ENCODE data around the gene SCAI.

The SCAI gene

GRCh38 chr9:125189361-125190289 is 46.3 kb upstream of the SCAI start, which contains the start of gene PPP6C (continued):
- no peak for TF ChIP-seq ZNF600 (tag by site-specific recombination; IDR thresholded peaks at IDR 0.05)
- no peak for TF ChIP-seq ZNF621 (tag by site-specific recombination; IDR thresholded peaks at IDR 0.05)
- peak; percentile 65 for TF ChIP-seq ZNF24 (tag by site-specific recombination; IDR thresholded peaks at IDR 0.05)
- TF ChIP-seq, protein P1, sequence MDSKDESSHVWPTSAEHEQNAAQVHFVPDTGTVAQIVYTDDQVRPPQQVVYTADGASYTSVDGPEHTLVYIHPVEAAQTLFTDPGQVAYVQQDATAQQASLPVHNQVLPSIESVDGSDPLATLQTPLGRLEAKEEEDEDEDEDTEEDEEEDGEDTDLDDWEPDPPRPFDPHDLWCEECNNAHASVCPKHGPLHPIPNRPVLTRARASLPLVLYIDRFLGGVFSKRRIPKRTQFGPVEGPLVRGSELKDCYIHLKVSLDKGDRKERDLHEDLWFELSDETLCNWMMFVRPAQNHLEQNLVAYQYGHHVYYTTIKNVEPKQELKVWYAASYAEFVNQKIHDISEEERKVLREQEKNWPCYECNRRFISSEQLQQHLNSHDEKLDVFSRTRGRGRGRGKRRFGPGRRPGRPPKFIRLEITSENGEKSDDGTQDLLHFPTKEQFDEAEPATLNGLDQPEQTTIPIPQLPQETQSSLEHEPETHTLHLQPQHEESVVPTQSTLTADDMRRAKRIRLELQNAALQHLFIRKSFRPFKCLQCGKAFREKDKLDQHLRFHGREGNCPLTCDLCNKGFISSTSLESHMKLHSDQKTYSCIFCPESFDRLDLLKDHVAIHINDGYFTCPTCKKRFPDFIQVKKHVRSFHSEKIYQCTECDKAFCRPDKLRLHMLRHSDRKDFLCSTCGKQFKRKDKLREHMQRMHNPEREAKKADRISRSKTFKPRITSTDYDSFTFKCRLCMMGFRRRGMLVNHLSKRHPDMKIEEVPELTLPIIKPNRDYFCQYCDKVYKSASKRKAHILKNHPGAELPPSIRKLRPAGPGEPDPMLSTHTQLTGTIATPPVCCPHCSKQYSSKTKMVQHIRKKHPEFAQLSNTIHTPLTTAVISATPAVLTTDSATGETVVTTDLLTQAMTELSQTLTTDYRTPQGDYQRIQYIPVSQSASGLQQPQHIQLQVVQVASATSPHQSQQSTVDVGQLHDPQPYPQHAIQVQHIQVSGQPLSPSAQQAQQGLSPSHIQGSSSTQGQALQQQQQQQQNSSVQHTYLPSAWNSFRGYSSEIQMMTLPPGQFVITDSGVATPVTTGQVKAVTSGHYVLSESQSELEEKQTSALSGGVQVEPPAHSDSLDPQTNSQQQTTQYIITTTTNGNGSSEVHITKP (tag by site-specific recombination; IDR thresholded peaks at IDR 0.05): peak; percentile 89
- TF ChIP-seq, protein P2, sequence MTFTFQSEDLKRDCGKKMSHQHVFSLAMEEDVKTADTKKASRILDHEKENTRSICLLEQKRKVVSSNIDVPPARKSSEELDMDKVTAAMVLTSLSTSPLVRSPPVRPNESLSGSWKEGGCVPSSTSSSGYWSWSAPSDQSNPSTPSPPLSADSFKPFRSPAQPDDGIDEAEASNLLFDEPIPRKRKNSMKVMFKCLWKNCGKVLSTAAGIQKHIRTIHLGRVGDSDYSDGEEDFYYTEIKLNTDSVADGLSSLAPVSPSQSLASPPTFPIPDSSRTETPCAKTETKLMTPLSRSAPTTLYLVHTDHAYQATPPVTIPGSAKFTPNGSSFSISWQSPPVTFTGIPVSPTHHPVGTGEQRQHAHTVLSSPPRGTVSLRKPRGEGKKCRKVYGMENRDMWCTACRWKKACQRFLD (tag by site-specific recombination; IDR thresholded peaks at IDR 0.05): 0 out of 2 replicates have a peak, but pooled peaks have one; percentile 20
- no peak for TF ChIP-seq ZBTB48 (tag by site-specific recombination; IDR thresholded peaks at IDR 0.05)
- 0 out of 2 replicates have a peak, but pooled peaks have one; percentile 55 for TF ChIP-seq ZNF2 (tag by site-specific recombination; IDR thresholded peaks at IDR 0.05)
- 0 out of 2 replicates have a peak, but pooled peaks have one; percentile 30 for TF ChIP-seq ZNF610 (tag by site-specific recombination; IDR thresholded peaks at IDR 0.05; ENCODE audit: borderline replicate concordance)
- no peak for TF ChIP-seq ZNF514 (tag by site-specific recombination; IDR thresholded peaks at IDR 0.05)
- TF ChIP-seq SP2 (tag by site-specific recombination; IDR thresholded peaks at IDR 0.05): peak; percentile 63
- peak; percentile 67 for TF ChIP-seq ZNF341 (tag by site-specific recombination; IDR thresholded peaks at IDR 0.05; ENCODE audit: low read depth)
- TF ChIP-seq IKZF3 (tag by site-specific recombination; IDR thresholded peaks at IDR 0.05): no peak
- peak; percentile 90 for TF ChIP-seq ZNF76 (tag by site-specific recombination; IDR thresholded peaks at IDR 0.05; ENCODE audit: borderline replicate concordance, low read depth)
- TF ChIP-seq, protein P3, sequence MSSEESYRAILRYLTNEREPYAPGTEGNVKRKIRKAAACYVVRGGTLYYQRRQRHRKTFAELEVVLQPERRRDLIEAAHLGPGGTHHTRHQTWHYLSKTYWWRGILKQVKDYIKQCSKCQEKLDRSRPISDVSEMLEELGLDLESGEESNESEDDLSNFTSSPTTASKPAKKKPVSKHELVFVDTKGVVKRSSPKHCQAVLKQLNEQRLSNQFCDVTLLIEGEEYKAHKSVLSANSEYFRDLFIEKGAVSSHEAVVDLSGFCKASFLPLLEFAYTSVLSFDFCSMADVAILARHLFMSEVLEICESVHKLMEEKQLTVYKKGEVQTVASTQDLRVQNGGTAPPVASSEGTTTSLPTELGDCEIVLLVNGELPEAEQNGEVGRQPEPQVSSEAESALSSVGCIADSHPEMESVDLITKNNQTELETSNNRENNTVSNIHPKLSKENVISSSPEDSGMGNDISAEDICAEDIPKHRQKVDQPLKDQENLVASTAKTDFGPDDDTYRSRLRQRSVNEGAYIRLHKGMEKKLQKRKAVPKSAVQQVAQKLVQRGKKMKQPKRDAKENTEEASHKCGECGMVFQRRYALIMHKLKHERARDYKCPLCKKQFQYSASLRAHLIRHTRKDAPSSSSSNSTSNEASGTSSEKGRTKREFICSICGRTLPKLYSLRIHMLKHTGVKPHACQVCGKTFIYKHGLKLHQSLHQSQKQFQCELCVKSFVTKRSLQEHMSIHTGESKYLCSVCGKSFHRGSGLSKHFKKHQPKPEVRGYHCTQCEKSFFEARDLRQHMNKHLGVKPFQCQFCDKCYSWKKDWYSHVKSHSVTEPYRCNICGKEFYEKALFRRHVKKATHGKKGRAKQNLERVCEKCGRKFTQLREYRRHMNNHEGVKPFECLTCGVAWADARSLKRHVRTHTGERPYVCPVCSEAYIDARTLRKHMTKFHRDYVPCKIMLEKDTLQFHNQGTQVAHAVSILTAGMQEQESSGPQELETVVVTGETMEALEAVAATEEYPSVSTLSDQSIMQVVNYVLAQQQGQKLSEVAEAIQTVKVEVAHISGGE (tag by site-specific recombination; conservative IDR thresholded peaks at IDR 0.05; ENCODE audit: low read depth): peak; percentile 87
- no peak for TF ChIP-seq ZSCAN30 (tag by site-specific recombination; IDR thresholded peaks at IDR 0.05)
- TF ChIP-seq ZNF629 (tag by site-specific recombination; IDR thresholded peaks at IDR 0.05): peak; percentile 62
- TF ChIP-seq ZNF169 (tag by site-specific recombination; IDR thresholded peaks at IDR 0.05): no peak
- TF ChIP-seq ZFHX2 (tag by site-specific recombination; conservative IDR thresholded peaks at IDR 0.05): no peak
- TF ChIP-seq ZFP69B (tag by site-specific recombination; IDR thresholded peaks at IDR 0.05): 0 out of 2 replicates have a peak, but pooled peaks have one; percentile 38
- TF ChIP-seq, protein P4, sequence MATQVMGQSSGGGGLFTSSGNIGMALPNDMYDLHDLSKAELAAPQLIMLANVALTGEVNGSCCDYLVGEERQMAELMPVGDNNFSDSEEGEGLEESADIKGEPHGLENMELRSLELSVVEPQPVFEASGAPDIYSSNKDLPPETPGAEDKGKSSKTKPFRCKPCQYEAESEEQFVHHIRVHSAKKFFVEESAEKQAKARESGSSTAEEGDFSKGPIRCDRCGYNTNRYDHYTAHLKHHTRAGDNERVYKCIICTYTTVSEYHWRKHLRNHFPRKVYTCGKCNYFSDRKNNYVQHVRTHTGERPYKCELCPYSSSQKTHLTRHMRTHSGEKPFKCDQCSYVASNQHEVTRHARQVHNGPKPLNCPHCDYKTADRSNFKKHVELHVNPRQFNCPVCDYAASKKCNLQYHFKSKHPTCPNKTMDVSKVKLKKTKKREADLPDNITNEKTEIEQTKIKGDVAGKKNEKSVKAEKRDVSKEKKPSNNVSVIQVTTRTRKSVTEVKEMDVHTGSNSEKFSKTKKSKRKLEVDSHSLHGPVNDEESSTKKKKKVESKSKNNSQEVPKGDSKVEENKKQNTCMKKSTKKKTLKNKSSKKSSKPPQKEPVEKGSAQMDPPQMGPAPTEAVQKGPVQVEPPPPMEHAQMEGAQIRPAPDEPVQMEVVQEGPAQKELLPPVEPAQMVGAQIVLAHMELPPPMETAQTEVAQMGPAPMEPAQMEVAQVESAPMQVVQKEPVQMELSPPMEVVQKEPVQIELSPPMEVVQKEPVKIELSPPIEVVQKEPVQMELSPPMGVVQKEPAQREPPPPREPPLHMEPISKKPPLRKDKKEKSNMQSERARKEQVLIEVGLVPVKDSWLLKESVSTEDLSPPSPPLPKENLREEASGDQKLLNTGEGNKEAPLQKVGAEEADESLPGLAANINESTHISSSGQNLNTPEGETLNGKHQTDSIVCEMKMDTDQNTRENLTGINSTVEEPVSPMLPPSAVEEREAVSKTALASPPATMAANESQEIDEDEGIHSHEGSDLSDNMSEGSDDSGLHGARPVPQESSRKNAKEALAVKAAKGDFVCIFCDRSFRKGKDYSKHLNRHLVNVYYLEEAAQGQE (tag by site-specific recombination; IDR thresholded peaks at IDR 0.05): no peak
- TF ChIP-seq ZNF146 (tag by site-specific recombination; IDR thresholded peaks at IDR 0.05): no peak
- TF ChIP-seq, protein P5, sequence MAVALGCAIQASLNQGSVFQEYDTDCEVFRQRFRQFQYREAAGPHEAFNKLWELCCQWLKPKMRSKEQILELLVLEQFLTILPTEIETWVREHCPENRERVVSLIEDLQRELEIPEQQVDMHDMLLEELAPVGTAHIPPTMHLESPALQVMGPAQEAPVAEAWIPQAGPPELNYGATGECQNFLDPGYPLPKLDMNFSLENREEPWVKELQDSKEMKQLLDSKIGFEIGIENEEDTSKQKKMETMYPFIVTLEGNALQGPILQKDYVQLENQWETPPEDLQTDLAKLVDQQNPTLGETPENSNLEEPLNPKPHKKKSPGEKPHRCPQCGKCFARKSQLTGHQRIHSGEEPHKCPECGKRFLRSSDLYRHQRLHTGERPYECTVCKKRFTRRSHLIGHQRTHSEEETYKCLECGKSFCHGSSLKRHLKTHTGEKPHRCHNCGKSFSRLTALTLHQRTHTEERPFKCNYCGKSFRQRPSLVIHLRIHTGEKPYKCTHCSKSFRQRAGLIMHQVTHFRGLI (tag by site-specific recombination; IDR thresholded peaks at IDR 0.05): no peak
- no peak; the same call in none of the 2 replicates for TF ChIP-seq HOXD13 (CRISPR knock-in tag; IDR thresholded peaks at IDR 0.05; ENCODE audit: borderline replicate concordance)
- TF ChIP-seq ZNF426 (tag by site-specific recombination; IDR thresholded peaks at IDR 0.05): no peak
- TF ChIP-seq SALL2 (tag by site-specific recombination; IDR thresholded peaks at IDR 0.05; ENCODE audit: borderline replicate concordance): no peak
